ENCODE measurements around the gene ELK3. TPM values are rescaled to one million over a fixed set of nuclear protein-coding genes. Genes with fewer than 3 reads are reported as not detected.

The ELK3 gene
- total RNA-seq, 1 donor from 2014 or later, result 4.8 TPM

- no peaks in the 10 kb centered on the region for H3K27me3 ChIP-seq
- H3K4me3 ChIP-seq, result no peak overlapping the region
- H3K27me3 Mint-ChIP-seq (ENCODE audit: insufficient read depth, low read depth), result no peaks in the 10 kb centered on the region
- no peaks in the 10 kb centered on the region for H3K79me2 ChIP-seq (ENCODE audit: low read depth)
- DNase-seq (ENCODE audit: low spot score), result no peak
- no peaks in the 10 kb centered on the region for H3K4me1 Mint-ChIP-seq
- H3K4me2 ChIP-seq, result no peak overlapping the region
- H3F3A ChIP-seq (ENCODE audit: low read depth), result peaks cover 1% of the 10 kb centered on the region
- peaks cover 2% of the 10 kb centered on the region for H3K4me1 ChIP-seq
- peaks cover 44% of the 10 kb centered on the region for H3K36me3 Mint-ChIP-seq
- H3K27ac ChIP-seq, result no peak overlapping the region
- H3K36me3 ChIP-seq, result peaks cover 33% of the 10 kb centered on the region
- no peak overlapping the region for H3K27ac Mint-ChIP-seq
- TF ChIP-seq EZH2 (IDR thresholded peaks at IDR 0.05), result no peak
- TF ChIP-seq EZH2phosphoT487 (IDR thresholded peaks at IDR 0.05), result no peak
- TF ChIP-seq CTCF (IDR thresholded peaks at IDR 0.05), result no peak
- H2AFZ ChIP-seq (replicated peaks), result no peak overlapping the region
- no peak overlapping the region for H3K4me3 Mint-ChIP-seq
- no peaks in the 10 kb centered on the region for H3K9me3 ChIP-seq (ENCODE audit: low read depth)
- no peaks in the 10 kb centered on the region for H3K9me3 Mint-ChIP-seq
- no peak overlapping the region for H3K9ac ChIP-seq
- H4K20me1 ChIP-seq (ENCODE audit: low read depth), result no peaks in the 10 kb centered on the region
These were observed 100.7 kb downstream of the ELK3 start for GRCh38 chr12:96294831-96295230.

GRCh38 chr12:96295532-96296160 is 101.5 kb downstream of the ELK3 start:
- Histone ChIP-seq H3K4me2 (no peak overlapping the region), H3K9me3 (ENCODE audit: low read depth) (no peaks in the 10 kb centered on the region), H3K79me2 (ENCODE audit: low read depth) (no peaks in the 10 kb centered on the region), H2AFZ (replicated peaks) (no peak overlapping the region), H3K27ac (no peak overlapping the region), H3K4me1 (no peaks in the 10 kb centered on the region), H4K20me1 (ENCODE audit: low read depth) (no peaks in the 10 kb centered on the region), H3F3A (ENCODE audit: low read depth) (no peaks in the 10 kb centered on the region), H3K27me3 (no peaks in the 10 kb centered on the region), H3K4me3 (no peak overlapping the region), H3K36me3 (peaks cover 35% of the 10 kb centered on the region), H3K9ac (no peak overlapping the region)
- H3K4me1 Mint-ChIP-seq, result no peaks in the 10 kb centered on the region
- TF ChIP-seq CTCF (IDR thresholded peaks at IDR 0.05) (no peak), EZH2phosphoT487 (IDR thresholded peaks at IDR 0.05) (no peak), EZH2 (IDR thresholded peaks at IDR 0.05) (no peak)
- H3K4me3 Mint-ChIP-seq, result no peak overlapping the region
- no peaks in the 10 kb centered on the region for H3K9me3 Mint-ChIP-seq
- no peak for DNase-seq (ENCODE audit: low spot score)
- H3K36me3 Mint-ChIP-seq, result peaks cover 48% of the 10 kb centered on the region
- no peaks in the 10 kb centered on the region for H3K27me3 Mint-ChIP-seq (ENCODE audit: insufficient read depth, low read depth)
- H3K27ac Mint-ChIP-seq, result no peak overlapping the region

- no peak overlapping the region for H3K27ac ChIP-seq
- no peaks in the 10 kb centered on the region for H3F3A ChIP-seq (ENCODE audit: low read depth)
- Mint-ChIP-seq H3K9me3 (no peaks in the 10 kb centered on the region), H3K4me3 (no peak overlapping the region), H3K36me3 (peaks cover 44% of the 10 kb centered on the region), H3K27ac (no peak overlapping the region), H3K4me1 (peaks cover 3% of the 10 kb centered on the region), H3K27me3 (ENCODE audit: insufficient read depth, low read depth) (no peaks in the 10 kb centered on the region)
- TF ChIP-seq EZH2 (IDR thresholded peaks at IDR 0.05) (no peak), EZH2phosphoT487 (IDR thresholded peaks at IDR 0.05) (no peak)
- no peak overlapping the region for H3K4me2 ChIP-seq
- no peak overlapping the region for H3K9ac ChIP-seq
- DNase-seq (ENCODE audit: low spot score), result no peak
- peaks cover 12% of the 10 kb centered on the region for H3K79me2 ChIP-seq (ENCODE audit: low read depth)
- no peaks in the 10 kb centered on the region for H3K27me3 ChIP-seq
- H3K4me3 ChIP-seq, result no peak overlapping the region
- peaks cover 16% of the 10 kb centered on the region for H3K4me1 ChIP-seq
- no peak overlapping the region for H2AFZ ChIP-seq (replicated peaks)
- H4K20me1 ChIP-seq (ENCODE audit: low read depth), result no peaks in the 10 kb centered on the region
- peaks cover 34% of the 10 kb centered on the region for H3K36me3 ChIP-seq
- no peaks in the 10 kb centered on the region for H3K9me3 ChIP-seq (ENCODE audit: low read depth)
These were observed 103.3 kb downstream of the ELK3 start for GRCh38 chr12:96297504-96297903.

- Histone ChIP-seq H3F3A (ENCODE audit: low read depth) (peaks cover 24% of the 10 kb centered on the region), H4K20me1 (ENCODE audit: low read depth) (no peaks in the 10 kb centered on the region), H3K36me3 (peaks cover 22% of the 10 kb centered on the region), H3K79me2 (ENCODE audit: low read depth) (peaks cover 16% of the 10 kb centered on the region), H3K9me3 (ENCODE audit: low read depth) (no peaks in the 10 kb centered on the region), H3K4me3 (no peak overlapping the region), H3K27ac (no peak overlapping the region), H3K4me1 (peaks cover 41% of the 10 kb centered on the region), H2AFZ (replicated peaks) (no peak overlapping the region), H3K9ac (no peak overlapping the region), H3K27me3 (no peaks in the 10 kb centered on the region), H3K4me2 (no peak overlapping the region)
- Mint-ChIP-seq H3K9me3 (no peaks in the 10 kb centered on the region), H3K36me3 (peaks cover 33% of the 10 kb centered on the region), H3K4me1 (peaks cover 27% of the 10 kb centered on the region), H3K27ac (no peak overlapping the region), H3K27me3 (ENCODE audit: insufficient read depth, low read depth) (no peaks in the 10 kb centered on the region), H3K4me3 (no peak overlapping the region)
- TF ChIP-seq EZH2 (IDR thresholded peaks at IDR 0.05) (no peak), EZH2phosphoT487 (IDR thresholded peaks at IDR 0.05) (no peak), CTCF (IDR thresholded peaks at IDR 0.05) (no peak)
- no peak for DNase-seq (ENCODE audit: low spot score)
These were observed 105.9 kb downstream of the ELK3 start for GRCh38 chr12:96300064-96300463.
